ENCODE measurements around the gene HBG1. TPM values are rescaled to one million over a fixed set of nuclear protein-coding genes. Genes with fewer than 3 reads are reported as not detected.
"Not testable (repeated sequence)": the region's sequence is repeated elsewhere in the genome, so short reads cannot be mapped to it uniquely, and the experiment has no call there.

HBG1 gene
- total RNA-seq, 2 experiments from 2014 or later, result not detected

DNA sequence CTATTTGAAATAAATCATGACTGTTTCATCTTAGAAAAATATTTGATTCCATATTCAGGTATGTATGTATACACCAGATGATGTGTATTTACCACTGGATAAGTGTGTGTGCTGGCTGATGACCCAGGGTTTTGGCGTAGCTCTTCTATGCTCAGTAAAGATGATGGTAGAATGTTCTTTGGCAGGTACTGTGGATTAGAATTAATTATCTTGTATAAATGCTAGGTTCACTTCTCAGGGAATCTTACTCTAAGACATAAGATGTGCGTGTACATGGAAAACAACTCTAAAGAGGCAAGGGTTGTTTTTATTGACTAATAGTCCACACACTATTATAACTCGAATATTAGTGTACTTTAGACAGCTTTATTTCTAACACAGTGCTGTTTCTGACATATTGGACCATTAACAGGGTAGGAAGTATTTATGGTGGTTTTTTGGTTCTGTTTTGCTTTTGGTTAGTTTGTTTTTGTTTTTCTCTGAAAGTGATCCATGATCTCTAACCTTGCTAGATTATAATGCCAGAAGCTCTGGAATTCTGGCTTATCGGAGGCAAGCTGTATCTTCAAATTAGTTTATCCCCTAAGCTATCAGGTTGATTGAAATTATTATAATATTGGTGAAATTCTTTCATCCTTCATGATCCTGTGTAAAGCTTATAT, 1.0 kb upstream of the HBG1 start:
- ChIA-PET CTCF (no interaction called here), POLR2A (no interaction called here)

DNA sequence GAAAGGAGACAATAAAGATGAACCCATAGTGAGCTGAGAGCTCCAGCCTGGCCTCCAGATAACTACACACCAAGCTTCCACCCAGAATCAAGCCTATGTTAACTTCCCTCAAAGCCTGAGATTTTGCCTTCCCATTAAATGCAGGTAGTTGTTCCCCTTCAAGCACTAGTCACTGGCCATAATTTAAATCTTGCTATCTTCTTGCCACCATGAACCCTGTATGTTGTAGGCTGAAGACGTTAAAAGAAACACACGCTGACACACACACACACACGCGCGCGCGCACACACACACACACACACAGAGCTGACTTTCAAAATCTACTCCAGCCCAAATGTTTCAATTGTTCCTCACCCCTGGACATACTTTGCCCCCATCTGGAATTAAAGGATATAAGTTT, 1.2 kb downstream of the HBG1 start:
- CTCF ChIA-PET, POLR2A ChIA-PET: not testable (repeated sequence)

DNA sequence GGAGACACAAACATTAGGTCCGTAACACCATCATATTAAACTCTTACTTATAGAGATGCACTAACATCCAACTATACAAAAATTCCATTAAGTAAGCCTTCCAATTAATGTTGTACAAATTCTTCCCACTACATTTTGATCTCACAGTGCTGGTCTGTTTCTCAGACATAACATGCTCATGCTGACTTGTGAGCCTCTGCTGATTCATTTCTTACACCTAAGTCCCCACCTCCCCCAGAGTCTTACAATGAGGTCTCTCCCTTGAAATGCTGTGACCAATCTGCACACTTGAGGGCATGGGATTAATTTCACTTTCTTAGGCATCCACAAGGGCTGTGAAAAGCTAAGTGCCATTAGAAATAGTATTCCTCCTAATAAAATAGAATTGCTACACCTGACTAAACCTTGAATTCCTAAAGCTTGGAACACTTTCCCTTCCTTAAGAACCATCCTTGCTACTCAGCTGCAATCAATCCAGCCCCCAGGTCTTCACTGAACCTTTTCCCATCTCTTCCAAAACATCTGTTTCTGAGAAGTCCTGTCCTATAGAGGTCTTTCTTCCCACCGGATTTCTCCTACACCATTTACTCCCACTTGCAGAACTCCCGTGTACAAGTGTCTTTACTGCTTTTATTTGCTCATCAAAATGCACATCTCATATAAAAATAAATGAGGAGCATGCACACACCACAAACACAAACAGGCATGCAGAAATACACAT, 2.0 kb downstream of the HBG1 start:
- ChIA-PET CTCF (no interaction called here), POLR2A (no interaction called here)

DNA sequence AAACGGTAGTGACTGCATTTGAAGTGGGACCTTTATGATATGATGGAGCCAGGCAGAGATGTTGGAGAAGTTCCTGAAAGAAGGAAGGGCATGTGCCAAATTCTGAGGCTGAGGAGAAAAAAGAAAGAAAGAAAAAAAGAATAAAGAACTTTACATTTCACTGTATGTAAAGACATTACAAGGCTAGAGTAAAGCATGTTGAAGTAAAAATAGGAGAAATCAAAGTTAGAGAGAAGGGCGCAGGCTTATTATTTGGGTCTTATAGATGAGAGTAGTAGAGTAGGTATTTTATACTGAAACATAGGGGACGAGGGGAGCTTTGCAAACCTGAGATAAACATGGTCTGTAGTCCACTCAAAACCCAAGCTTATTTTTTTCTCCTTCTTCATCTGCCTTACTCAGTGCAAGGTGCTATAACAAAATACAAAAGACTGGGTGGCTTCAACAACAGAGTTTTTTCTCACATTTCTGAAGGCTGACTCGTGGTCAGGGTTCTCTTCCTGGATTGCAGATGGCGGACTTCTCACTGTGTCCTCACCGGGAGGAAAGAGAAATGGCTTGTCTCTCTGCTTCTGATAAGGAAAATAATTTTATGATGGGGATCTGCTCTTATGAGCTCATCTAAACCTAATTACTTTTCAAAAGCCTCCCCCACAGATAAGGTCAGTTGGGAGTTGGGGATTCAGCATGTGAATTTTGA, 2.7 kb downstream of the HBG1 start:
- ChIA-PET POLR2A (no interaction called here), CTCF (no interaction called here)

DNA sequence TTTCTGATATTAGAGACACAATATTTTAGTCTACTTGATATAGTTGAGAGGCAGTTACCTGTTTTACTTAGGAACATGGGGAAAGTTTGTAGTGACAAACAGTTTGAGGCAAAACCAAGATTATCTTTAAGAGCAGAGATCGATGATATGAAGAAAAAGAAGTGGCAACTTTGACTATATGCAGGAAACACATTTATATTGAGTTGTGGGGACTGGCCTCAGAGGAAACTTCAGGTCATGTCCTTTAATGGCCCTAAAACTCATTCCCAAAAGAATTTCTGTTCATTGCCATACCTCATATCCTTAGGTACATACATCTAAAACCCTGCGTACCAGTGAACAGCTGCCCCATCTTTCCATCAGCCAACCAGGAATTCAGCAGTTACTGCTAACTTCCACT, 4.5 kb downstream of the HBG1 start:
- ChIA-PET POLR2A (no interaction called here), CTCF (no interaction called here)

DNA sequence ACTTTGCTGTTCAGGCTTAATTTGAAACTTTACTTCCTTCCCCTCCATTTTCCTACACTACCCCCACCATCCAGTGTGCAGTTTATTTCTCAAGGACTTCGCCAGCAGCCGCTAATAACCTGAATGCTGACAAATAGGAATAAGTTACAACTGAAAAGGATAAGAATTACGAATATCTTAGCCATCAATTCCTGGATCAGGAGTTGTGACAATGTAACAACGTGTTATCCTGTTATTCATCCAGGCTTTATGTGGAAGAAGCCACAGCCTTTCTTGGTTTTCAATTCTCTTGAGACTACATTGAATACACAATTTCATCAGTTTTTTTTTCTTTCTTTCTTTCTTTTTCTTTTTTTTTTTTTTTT, 5.9 kb downstream of the HBG1 start:
- ChIA-PET POLR2A (interaction anchor here (0.6 kb wide), 1 partner anchor 1095 kb away, joined by 3 read pairs; no protein-coding TSS in a partner anchor), CTCF (no interaction called here)

DNA sequence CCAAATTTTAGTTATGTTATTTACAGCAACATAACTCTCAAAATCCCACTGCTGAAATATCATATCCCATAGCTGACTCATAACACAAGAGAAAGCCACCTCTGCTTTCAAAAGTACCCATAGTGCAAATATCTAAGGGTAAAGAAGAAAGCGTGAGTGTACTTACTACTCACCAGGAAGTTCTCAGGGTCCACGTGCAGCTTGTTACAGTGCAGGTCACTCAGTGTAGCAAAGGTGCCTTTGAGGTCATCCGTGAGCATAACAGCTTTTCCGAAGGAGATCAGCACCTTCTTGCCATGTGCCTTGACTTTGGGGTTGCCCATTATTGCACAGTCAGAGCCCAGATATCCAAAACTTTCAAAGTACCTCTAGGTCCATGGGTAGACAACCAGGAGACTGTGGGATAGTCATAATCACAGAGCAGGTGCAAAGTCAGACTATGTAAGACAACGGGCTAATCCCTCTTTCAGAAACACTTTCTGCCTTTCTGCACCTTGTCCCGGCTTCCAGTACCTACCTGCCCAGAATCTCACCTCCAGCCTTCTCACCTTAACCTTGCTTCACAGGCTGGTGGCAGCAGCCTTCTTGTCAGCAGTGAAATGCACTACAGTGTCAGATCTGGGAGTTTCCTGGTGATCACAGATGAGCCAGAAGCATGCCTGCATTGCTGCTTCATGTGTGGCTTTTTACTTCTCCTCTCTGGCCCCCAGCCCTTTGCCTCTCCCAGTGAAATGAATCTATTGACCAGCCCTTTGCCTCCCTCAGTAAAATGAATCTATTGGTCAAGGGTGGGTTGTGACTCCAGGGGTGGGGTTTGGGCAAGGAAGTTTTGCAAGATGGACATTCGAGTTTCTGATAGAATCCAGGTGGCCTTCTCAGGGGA, 6.5 kb downstream of the HBG1 start:
- CTCF ChIA-PET, result no interaction called here

DNA sequence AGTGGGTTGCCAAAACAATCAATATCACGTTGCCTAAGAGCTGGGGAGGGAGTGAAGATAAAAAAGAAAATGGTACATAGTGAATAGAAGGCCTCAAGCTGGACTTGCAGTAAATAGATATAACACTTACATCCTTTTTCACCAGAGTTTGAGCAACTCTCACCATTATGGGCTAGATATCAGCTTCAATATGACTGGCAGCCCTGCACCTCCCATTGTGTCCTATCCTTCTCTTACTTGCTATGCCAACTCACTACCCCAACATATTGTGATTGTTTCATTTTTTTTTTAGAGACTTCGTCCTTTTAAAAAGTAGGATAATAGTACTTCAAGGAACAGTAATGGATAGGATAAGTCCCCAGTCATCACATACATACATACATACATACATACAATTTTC, 7.4 kb downstream of the HBG1 start:
- POLR2A ChIA-PET, result no interaction called here
- CTCF ChIA-PET, result no interaction called here

More for the DNA sequence above, 6.5 kb downstream of the HBG1 start:
- POLR2A ChIA-PET, result interaction anchor here (0.6 kb wide), 1 partner anchor 1094 kb away, joined by 3 read pairs; no protein-coding TSS in a partner anchor

DNA sequence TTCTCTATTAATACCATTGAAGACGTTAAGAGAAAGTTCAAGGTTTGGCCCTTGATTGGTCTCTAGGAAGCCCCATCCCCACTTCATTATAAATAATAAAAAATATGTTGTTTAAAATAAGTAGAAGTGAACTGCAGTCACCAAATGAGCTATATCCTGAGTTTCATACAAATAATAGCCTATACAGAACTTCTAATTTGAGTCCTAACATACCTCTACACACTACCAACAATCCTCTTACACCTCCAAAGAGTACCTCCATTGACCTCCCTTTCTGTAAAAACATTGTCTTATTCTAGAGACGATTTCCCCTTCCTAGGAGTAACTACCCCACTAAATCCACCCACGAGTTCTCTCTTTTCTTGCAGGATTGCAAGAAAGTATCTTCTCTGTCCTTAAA, 8.2 kb downstream of the HBG1 start:
- POLR2A ChIA-PET, result no interaction called here
- CTCF ChIA-PET, result no interaction called here

DNA sequence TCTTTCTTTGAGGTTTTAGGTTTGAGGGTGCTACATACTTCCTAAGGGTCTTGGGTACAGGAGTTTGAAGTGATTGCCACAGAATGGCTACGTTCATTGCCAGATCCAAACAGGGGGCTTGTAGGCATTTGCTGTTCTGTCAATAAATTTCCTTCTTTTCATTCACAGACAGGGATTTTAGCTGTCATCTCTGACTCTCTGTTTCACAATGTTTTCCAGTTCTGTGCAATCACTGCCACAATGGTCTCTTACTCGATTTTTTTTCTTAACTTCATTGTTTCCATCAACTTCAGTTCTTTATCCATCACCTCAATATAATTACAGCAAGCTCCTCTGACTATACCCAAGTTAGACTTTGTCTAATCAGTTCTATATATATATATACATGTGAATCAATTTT, 9.2 kb downstream of the HBG1 start:
- ChIA-PET CTCF (no interaction called here), POLR2A (no interaction called here)

DNA sequence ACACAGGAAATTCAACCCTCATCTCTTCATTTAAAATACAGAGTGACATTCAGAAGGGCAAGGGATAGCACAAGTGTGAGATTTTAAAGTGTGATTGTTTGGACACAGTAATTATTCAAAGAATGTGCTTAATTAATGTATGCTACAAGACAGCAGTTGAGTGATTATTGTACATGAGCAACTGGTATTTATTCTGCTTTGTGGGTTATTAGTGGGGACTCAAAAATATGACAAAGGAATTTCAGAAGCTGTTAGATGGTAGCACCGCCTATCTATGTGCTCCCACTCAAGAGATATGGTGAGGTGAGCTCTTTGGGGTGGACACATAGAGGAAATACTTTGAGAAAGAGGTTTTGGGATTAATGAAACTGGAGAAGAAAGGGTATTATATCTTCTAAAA, 9.6 kb downstream of the HBG1 start:
- ChIA-PET CTCF (no interaction called here), POLR2A (no interaction called here)

DNA sequence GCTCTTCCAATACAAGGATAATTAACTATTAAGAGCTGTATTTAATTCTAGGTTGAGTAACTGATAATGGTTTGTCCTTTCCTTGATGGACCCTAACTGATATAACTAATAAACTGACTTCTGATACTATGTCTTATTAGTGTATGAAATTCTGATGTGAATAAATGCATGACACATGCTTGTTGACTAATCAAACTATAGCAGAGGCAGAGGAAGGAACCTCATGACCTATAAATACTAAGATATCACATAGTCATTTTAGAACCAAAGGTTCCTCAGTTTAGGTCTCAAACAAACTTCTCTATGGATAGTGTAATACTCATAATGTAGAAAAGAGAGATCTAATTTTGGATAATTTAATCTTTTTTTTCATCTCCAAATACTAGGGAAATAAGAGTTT, 10.6 kb downstream of the HBG1 start:
- ChIA-PET POLR2A (no interaction called here), CTCF (no interaction called here)

DNA sequence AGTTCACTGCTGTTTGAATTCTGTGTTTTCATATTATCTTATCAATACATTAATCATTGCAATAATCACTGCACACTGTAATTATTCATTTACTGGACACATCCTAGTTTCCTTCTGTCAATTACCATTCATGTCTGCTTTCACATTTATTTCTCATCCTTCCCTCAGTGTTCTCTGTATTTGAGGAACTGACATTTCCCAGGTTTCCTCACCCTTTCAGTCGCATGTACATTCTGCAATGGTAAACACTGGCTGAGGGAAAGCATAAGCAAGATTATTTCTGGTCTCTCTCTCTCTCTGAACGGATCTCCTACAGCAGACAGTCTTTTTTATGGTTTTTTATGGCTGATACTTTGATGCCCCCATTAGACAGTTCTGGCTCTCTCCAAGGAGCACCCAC, 11.2 kb downstream of the HBG1 start:
- CTCF ChIA-PET, result no interaction called here
- POLR2A ChIA-PET, result no interaction called here

DNA sequence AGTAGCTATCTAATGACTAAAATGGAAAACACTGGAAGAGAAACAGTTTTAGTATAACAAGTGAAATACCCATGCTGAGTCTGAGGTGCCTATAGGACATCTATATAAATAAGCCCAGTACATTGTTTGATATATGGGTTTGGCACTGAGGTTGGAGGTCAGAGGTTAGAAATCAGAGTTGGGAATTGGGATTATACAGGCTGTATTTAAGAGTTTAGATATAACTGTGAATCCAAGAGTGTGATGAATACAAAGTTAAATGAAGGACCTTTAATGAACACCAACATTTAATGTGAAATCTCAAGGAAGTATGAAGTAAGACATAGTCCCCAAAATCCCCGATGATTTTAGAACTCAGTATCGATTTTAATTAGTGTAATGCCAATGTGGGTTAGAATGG, 12.2 kb downstream of the HBG1 start:
- POLR2A ChIA-PET, result no interaction called here
- CTCF ChIA-PET, result no interaction called here

DNA sequence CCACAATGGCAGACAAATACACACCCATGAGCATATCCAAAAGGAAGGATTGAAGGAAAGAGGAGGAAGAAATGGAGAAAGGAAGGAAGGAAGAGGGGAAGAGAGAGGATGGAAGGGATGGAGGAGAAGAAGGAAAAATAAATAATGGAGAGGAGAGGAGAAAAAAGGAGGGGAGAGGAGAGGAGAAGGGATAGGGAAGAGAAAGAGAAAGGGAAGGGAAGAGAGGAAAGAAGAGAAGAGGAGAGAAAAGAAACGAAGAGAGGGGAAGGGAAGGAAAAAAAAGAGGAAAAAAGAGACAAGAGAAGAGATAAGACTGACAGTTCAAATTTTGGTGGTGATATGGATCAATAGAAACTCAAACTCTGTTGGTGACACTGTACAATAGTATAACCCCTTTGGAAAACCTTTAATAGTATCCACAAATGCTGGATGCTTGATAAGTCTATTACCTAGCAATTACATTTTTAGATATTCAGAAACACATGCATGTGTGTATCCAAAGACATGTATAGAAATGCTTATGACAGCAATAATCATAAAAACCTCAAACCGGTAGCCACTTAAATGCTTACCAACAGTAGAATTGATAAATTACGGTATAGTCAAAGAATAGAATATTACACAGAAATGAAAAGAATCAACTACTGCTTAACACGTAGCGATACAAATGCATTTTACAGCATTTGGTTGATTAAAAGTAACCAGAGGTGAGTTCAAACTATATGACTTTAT, 14.1 kb downstream of the HBG1 start:
- ChIA-PET CTCF (no interaction called here), POLR2A (no interaction called here)

DNA sequence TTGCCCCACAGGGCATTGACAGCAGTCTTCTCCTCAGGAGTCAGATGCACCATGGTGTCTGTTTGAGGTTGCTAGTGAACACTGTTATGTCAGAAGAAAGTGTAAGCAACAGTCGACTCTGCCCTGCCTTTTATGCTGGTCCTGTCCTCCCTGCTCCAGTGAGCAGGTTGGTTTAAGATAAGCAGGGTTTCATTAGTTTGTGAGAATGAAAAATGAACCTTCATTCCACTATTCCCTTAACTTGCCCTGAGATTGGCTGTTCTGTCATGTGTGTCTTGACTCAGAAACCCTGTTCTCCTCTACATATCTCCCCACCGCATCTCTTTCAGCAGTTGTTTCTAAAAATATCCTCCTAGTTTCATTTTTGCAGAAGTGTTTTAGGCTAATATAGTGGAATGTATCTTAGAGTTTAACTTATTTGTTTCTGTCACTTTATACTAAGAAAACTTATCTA, 15.2 kb downstream of the HBG1 start, which contains the start of gene HBD:
TSS of gene HBD (minus strand) at position 103 of the 454 bp plus-strand sequence. CDS start at position 53, 50 bp downstream.
- CTCF ChIA-PET, result no interaction called here
- POLR2A ChIA-PET, result no interaction called here

DNA sequence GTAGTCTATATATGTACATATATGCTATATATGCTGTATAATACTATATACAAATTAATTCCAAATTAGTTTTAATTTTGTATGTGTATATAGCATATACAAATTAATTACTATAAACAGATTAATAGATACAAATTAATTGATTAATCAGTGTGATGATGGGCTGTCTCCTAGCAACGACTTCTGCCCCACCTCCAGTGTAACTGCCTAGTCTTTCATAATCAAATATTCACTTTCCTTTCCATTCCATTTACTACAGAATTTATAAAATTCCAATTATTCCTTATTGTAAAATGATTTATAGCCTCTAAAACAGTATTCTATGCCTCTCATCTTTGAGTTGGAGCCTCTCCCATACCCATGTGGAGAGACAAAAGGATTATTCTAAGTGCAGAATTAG, 16.4 kb downstream of the HBG1 start:
- CTCF ChIA-PET, result no interaction called here

DNA sequence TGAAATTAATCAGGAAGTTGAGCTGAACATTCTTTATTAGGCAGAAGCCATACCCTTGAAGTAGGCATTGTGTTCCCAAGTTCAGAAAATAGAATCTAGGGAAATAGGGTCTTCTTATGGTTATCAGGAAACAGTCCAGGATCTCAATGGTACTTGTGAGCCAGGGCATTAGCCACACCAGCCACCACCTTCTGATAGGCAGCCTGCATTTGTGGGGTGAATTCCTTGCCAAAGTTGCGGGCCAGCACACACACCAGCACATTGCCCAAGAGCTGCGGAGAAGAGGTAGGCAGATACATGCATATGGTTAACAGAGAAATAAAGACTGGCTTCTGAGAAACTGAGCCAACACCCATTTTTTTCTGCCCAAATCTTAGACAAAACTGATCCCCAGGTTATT, 16.8 kb downstream of the HBG1 start:
- CTCF ChIA-PET, result no interaction called here

More for the DNA sequence above, 16.4 kb downstream of the HBG1 start:
- POLR2A ChIA-PET, result no interaction called here

DNA sequence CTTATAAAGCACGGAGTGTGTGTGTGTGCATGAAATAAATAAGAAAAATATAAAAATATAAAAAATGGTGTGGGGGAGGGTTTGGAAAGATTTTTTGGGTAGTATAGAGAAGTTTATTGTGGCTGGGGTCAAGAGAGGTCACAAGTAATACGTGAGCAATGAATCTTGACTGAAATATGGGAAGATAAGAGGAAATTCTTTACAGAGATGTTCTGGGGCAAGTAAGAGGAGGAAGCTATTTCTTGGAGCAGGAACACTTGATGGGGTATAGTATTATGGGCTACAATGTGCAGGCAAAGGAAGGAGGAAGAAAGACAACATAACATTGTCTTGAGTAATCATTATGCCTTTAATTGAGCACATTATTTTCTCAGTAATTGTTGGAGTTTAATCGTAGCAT, 17.5 kb downstream of the HBG1 start:
- CTCF ChIA-PET, result no interaction called here
- POLR2A ChIA-PET, result no interaction called here

More for the DNA sequence above, 16.8 kb downstream of the HBG1 start:
- POLR2A ChIA-PET, result no interaction called here

DNA sequence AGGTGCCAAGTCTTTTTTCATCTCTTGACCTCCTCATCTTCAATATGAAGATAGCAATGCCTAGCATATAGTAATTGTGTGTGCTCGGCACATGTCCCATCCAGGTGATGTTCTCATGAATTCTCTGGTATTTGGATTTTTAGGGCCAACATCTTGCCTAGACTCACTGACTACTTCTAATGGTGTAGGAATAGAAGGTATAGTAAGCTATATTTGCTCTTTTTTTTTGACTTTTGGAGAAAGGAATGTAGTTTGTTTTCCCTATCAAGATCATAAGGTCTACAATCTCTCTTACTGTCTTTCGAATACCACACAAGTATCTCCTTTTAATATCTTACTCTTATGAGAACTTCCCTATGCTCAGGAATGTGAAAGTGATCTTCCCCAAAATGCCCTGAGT, 18.5 kb downstream of the HBG1 start:
- CTCF ChIA-PET, result no interaction called here
- POLR2A ChIA-PET, result no interaction called here
